Lower leg skin (tissue), 3 donors: ENCODE results near the gene SHH.

Experiments used
- CTCF ChIP-seq, 3 donors: fragments of 450-650 bp; IDR thresholded peaks; one replicate each; pipeline ENCODE4 v1.5.1; 2016; ENCODE audit warnings: antibody characterized with exemption in 3 of 3, mild to moderate bottlenecking in 3 of 3, moderate library complexity in 2 of 3
- POLR2A ChIP-seq, 2 donors: fragments of 450-650 bp; IDR thresholded peaks; one replicate each; pipeline ENCODE4 v1.6.1; 2016 to 2017; ENCODE audit warnings: antibody characterized with exemption in 2 of 2, mild to moderate bottlenecking in 1 of 2, moderate library complexity in 1 of 2

GRCh38 chr7:155834486-155835048 lies 22.3 kb upstream of the SHH start:
- TF ChIP-seq CTCF (IDR thresholded peaks at IDR 0.05) (no peak), POLR2A (IDR thresholded peaks at IDR 0.05) (no peak)
